ENCODE measurements around the gene NPW.

The NPW gene

GRCh38 chr16:2048116-2048543 lies 28.5 kb downstream of the NPW start:
- no peak for DNase-seq (ENCODE audit: low read depth in 3 of 3)

- no peak for DNase-seq (ENCODE audit: low read depth in 3 of 3)
These were observed 33.6 kb downstream of the NPW start for GRCh38 chr16:2053211-2053610.

- no peak for DNase-seq (ENCODE audit: low read depth in 3 of 3)
These were observed 34.3 kb downstream of the NPW start for GRCh38 chr16:2053897-2054296.

- no peak for DNase-seq (ENCODE audit: low read depth in 3 of 3)
These were observed 35.1 kb downstream of the NPW start for GRCh38 chr16:2054543-2055245.

GRCh38 chr16:2056077-2056476 lies 36.5 kb downstream of the NPW start:
- no peak for DNase-seq (ENCODE audit: low read depth in 3 of 3)

GRCh38 chr16:2056681-2057407 lies 37.3 kb downstream of the NPW start:
- DNase-seq (ENCODE audit: low read depth in 3 of 3): no peak

- no peak for DNase-seq (ENCODE audit: low read depth in 3 of 3)
These were observed 37.9 kb downstream of the NPW start for GRCh38 chr16:2057438-2057837.

- no peak for DNase-seq (ENCODE audit: low read depth in 3 of 3)
These were observed 38.8 kb downstream of the NPW start for GRCh38 chr16:2058420-2058819.

- DNase-seq (ENCODE audit: low read depth in 3 of 3): no peak
These were observed 39.3 kb downstream of the NPW start for GRCh38 chr16:2058872-2059271.

- no peak for DNase-seq (ENCODE audit: low read depth in 3 of 3)
These were observed 40.8 kb downstream of the NPW start for GRCh38 chr16:2060346-2060745.

- no peak for DNase-seq (ENCODE audit: low read depth in 3 of 3)
These were observed 41.4 kb downstream of the NPW start for GRCh38 chr16:2061023-2061422.

GRCh38 chr16:2061526-2061925 lies 41.9 kb downstream of the NPW start:
- no peak for DNase-seq (ENCODE audit: low read depth in 3 of 3)

- no peak for DNase-seq (ENCODE audit: low read depth in 3 of 3)
These were observed 43.2 kb downstream of the NPW start for GRCh38 chr16:2062801-2063200.

GRCh38 chr16:2063861-2064260 lies 44.3 kb downstream of the NPW start:
- DNase-seq (ENCODE audit: low read depth in 3 of 3): no peak

GRCh38 chr16:2064368-2064945 lies 44.9 kb downstream of the NPW start:
- DNase-seq (ENCODE audit: low read depth in 3 of 3): no peak

- DNase-seq (ENCODE audit: low read depth in 3 of 3): no peak
These were observed 46.6 kb downstream of the NPW start for GRCh38 chr16:2066139-2066538.

All from stimulated activated CD4-positive, alpha-beta T cell treated with anti-CD3 and anti-CD28 coated beads, TNF-alpha, amount 100 ng/mL, for 48 hours (primary cell).